Measurements from ENCODE around the gene TTC12.

Gene TTC12

GRCh38 chr11:113397212-113397611 lies 82.8 kb downstream of the TTC12 start:
- in situ Hi-C loops (cut with MboI; ENCODE audit: low sequenced_read_pairs), result no loop called here

- in situ Hi-C loops (cut with MboI; ENCODE audit: low sequenced_read_pairs), result no loop called here
Observed at GRCh38 chr11:113397821-113398220, 83.4 kb downstream of the TTC12 start.

GRCh38 chr11:113398669-113399430 lies 84.5 kb downstream of the TTC12 start:
- in situ Hi-C loops (cut with MboI; ENCODE audit: low sequenced_read_pairs), result no loop called here

GRCh38 chr11:113400631-113401230 lies 86.3 kb downstream of the TTC12 start:
- in situ Hi-C loops (cut with MboI; ENCODE audit: low sequenced_read_pairs), result no loop called here

- in situ Hi-C loops (cut with MboI; ENCODE audit: low sequenced_read_pairs), result no loop called here
Observed at GRCh38 chr11:113401718-113402117, 87.3 kb downstream of the TTC12 start.

GRCh38 chr11:113404859-113405430 lies 90.6 kb downstream of the TTC12 start:
- in situ Hi-C loops (cut with MboI; ENCODE audit: low sequenced_read_pairs), result no loop called here

GRCh38 chr11:113405724-113406478 lies 91.5 kb downstream of the TTC12 start:
- in situ Hi-C loops (cut with MboI; ENCODE audit: low sequenced_read_pairs), result no loop called here

DNA sequence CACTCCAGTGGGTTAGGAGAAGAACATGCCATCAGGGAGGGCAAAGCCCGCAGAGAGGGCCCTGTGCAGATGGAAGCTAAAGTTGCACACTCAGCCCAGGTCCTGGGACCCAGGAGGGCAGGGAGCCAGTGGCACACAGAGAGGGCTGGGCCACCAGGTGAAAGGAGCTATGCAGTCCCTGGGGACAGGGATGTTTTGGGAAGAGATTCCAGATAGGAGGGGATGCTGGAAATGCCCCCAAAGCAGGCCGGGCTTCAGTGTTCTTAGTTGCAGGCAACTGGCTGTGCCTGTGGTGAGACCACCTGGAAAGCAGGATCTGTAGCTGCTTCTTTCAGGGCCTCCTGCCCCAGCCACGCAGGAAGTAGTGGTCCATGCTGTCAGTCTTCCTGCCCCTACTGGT lies 92.8 kb downstream of the TTC12 start:
- in situ Hi-C loops (cut with MboI; ENCODE audit: low sequenced_read_pairs), result no loop called here

DNA sequence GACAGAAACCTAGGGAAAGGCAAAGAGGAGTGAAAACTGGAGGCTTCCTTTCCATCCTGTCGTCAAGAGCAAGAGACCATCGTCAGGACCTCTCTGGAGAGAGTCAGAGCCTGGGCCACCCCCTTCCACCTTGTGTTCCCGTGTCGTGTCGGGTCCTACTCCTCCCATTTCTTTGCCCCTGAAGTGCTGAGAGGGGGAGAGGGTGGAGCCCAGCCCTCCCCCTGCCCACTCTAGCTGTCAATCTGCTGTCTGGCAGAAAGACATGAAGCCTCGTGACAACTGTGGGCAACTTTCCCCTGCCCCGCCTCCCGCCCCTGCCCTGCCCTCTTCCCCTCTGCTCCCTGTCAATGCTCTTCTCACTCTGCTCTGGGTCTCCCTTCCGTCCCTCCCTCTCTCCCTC lies 93.8 kb downstream of the TTC12 start:
- in situ Hi-C loops (cut with MboI; ENCODE audit: low sequenced_read_pairs), result no loop called here

DNA sequence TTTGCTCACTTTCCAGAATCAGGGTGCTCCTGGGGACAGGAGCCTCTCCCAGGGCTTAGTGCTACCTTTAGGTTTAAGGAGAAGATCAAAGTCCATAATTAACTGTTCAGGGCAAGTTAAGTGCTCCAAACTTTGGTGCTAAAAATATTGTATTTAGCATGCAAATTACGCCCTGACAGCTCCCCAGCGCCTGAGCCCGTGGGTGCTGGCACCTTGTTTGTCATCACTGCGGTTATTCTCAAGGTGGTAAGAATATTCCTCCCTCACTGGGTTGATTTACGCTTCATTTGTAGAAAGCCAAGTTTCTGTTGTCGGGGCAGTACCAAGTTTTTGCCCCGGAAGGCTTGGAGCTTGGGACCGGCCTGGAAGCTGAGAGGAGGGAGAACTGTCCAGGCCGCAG lies 94.5 kb downstream of the TTC12 start:
- in situ Hi-C loops (cut with MboI; ENCODE audit: low sequenced_read_pairs), result no loop called here

GRCh38 chr11:113409526-113409925 lies 95.1 kb downstream of the TTC12 start:
- in situ Hi-C loops (cut with MboI; ENCODE audit: low sequenced_read_pairs), result no loop called here

- in situ Hi-C loops (cut with MboI; ENCODE audit: low sequenced_read_pairs), result no loop called here
Observed at GRCh38 chr11:113410414-113411135, 96.2 kb downstream of the TTC12 start.

DNA sequence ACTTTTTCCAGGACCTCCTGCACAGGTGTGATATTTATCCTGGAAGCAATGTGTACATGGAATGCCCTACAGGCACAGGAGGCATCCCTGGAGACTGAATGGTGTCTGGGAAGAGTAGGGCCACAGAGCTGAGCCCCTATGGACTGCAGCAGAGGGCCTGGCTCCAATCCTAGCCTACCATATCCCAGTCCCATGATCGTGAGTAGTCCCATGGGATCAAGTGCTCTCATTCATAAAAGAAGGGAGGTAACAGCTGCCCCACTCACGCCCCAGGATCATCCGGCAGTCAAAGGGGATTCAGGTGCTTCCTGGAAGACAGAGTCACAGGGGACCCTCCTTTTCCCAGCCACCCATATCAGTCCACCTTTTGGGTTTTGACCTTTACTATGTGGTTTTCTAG lies 97.2 kb downstream of the TTC12 start:
- in situ Hi-C loops (cut with MboI; ENCODE audit: low sequenced_read_pairs), result no loop called here

DNA sequence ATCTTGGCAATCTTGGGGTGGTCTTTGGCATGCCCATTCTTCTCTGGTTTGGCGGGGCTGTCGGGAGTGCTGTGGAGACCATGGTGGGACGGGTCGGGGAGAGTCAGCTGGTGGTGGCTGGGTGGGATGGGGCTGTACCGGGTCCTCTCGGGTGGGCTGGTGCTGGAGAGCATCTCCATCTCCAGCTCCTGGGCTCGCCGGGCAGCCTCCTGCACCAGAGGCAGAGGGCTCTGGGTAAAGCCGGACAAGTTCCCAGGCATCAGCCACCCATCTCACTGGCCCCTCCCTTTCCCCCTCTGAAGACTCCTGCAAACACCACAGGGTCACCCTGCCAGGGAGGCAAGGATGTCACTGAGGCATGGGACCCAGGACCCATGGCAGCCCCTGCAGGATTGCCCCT lies 98.3 kb downstream of the TTC12 start:
- in situ Hi-C loops (cut with MboI; ENCODE audit: low sequenced_read_pairs), result no loop called here

DNA sequence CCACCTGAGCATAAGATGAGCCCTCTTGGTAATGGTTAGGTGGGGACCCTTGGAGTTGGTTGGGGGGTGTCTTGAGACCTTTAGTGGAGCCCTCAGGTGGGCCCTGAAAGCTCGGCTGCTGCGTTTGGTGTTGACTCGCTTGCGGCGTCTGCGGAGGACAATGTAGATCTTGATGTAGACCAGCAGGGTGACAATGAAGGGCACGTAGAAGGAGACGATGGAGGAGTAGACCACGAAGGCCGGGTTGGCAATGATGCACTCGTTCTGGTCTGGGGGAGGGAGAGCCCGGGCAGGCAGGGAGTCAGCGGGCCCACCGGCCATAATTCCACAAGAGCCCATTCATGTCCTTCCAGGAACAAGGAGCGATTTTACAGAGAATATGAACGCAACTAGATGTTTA lies 101.0 kb downstream of the TTC12 start:
- in situ Hi-C loops (cut with MboI; ENCODE audit: low sequenced_read_pairs), result no loop called here

All from HL-60/S4 (cell line).